GM19395 (cell line): ENCODE results near the gene COX6B2.

Experiments
- ATAC-seq: cut with Tn5 transposase; IDR thresholded peaks from one replicate; pipeline ENCODE4 v1.9.1; 2021; ENCODE audit warnings: mild to moderate bottlenecking, moderate library complexity; ENCODE audit not compliant: unreplicated experiment

COX6B2 gene

GRCh38 chr19:55362990-55363716 lies 8.6 kb upstream of the COX6B2 start, which contains the start of gene GARIN5B:
TSS of gene GARIN5B (minus strand) at chr19:55363260. CDS start at chr19:55363066, 194 bp downstream.
- no peak for ATAC-seq

DNA sequence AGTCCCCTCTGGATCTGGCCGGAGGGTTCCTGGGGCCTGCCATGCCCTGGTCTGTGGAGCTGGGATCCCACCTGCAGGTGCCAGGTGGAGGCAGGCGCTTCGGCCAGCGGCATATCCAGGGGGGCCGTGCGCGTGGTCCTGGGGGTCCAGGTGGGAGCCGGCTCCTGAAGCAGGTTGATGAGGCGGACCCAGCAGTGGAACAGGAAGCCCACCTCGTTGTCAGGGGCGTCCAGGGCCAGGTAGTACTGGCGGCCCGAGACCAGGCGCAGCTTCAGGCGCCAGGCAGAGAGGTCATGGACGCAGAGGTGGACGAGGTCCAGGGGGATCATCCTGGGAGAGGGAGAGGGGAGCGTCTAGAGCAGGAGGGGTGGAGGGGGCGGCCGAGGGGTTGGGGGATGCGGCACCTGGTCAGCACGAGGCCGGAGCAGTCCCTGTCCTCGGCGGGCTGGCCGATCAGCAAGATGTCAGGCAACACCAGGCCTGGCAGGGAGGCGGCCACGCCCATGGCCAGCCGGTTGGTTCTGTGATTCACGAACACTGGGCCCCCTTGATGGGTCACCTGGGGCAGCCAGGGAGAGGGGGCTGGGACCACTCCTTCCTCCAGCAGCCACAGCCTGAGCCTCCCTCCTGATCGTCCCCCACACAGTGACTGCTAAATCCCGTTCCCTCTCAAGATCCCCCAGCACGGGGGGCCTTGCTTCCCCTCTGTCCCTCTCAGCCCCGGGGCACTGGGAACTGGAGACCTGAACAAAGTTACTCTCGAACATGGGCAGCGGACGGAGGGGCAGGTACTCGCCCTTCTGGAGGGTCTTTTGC lies 7.9 kb upstream of the COX6B2 start:
- no peak for ATAC-seq

GRCh38 chr19:55360902-55361301 lies 6.4 kb upstream of the COX6B2 start:
- ATAC-seq = no peak

DNA sequence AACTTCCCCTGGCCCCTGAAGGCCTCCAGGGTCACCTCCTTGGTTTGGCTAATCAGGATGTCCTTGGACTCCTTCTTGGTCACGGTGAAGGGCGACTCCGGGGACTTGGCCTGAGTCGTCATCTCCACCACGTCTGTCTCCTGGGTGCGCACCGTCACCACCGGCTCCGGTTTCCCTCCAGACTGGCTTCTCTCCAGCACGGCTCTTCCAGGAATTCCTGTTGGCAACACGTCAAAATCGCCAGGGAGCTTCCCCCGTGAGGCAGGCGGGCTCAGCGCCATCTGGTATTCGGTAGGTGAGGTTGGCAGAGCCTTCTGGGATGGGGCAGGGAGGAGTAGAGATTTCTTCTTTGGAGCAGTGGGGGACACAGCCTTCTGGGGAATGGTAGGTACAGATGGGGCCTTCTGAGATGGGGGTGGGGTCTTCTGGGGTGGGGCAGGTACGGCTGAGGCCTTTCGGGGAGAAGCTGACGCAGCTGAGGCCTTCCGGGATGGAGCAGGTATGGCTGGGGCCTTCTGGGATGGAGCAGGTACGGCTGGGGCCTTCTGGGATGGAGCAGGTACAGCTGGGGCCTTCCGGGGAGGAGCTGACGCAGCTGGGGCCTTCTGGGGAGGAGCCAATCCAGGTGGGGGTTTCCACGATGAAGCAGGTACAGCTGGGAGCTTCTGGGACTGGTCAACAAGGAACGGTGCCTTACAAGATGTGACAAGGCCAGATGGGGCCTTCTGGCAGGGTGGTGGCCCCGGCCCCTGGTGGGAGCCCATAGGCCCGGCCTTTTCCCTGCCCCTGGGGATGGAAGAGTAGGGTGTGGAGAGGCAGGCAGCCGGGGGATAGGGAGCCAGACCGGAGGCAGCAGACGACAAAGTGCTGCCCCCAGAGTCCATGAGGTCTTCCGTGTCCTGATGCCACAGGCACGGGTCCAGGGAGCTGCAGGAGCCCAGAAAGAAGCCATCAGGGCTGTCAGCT lies 4.7 kb upstream of the COX6B2 start:
- ATAC-seq = no peak

GRCh38 chr19:55358493-55358892 lies 4.0 kb upstream of the COX6B2 start:
- ATAC-seq = no peak

DNA sequence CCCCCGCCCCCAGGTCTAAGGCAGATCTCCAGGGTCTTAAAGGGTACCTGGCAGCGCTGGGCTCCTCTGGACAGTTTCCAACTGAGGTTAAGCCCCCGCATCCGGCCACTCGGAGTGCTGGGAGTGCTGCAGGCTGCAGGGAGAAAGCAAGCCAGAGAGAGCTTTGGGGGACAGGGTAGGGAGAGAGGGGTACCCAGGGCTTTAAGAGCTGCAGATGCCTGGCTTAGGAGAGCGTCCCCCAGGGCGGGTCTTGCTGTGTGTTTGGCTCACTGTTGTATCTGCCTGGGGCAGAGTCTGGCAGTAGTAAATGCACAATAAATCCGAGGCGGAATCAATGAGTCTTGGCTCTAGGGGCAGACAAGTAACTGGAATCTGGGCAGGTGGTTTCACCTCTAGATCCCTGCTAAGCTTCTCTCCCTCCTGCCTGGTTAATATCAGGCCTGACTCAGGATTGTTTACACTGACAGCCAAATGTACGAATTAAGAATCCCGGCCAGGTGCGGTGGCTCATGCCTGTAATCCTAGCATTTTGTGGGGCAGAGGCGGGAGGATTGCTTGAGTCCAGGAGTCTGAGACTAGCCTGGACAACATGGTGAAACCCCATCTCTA lies 798 bp upstream of the COX6B2 start:
- no peak for ATAC-seq

DNA sequence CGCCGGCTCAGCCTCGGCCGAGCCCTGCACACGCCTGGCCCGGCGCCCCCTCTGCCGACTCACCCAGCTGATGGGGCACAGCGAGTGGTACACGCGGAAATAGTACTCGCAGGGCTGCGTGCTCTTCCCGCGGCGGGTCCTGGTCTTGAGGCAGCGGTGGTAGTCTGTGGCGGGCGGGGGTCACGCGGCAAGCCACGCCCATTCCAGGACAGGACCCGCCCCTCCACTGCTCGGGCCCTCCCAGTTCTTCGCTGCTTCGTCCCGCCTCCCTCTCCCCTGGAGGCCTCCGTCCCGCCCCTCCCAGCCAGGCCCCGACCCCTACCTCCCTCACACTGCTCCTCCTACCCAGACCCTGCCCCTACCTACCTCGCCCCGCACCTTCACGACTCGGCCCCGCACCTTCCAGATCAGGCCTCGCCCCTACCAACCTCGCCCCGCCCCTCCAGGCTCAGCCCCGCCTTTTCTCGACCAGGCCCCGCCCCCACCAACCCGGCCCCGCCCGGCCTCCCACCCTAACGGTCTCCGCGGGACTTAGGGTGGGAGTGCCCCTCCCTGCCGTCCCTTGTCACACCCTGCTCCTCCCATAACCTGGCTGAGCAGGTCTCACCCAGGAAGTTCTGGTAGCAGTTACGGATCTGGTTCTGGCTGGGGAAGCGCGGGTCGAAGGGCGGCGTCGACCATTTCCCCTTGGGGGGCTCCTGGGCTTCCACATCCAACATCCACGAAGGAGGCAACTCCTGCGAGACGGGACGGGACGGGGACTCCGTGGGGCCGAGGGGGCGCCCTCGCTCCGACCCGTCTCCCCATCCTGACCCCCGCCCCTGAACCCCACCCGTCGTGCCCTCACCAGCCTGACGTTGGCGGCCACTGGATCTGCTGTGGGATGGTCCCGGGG lies 469 bp downstream of the COX6B2 start:
- no peak for ATAC-seq

DNA sequence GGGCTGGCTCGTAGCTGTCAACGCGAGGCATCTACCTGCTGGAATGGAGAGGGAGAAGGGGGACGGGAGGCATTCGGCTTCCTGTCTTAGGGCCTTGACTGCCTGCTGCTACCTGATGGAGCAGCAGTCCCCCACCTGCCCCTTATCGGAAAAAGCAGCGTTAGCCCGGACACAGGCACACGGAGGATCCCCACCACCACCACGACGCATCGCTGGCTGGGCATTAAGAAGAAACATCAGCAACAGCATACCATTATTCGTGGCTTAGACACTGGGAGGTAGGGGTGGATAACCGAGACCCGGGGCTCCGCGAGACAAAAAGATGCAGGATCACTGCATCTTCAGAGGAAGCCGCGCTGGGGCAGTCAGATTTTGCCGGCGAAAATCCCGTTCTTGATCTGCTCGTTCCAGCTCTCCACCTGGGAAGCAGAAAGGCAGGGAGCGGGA lies 1.1 kb downstream of the COX6B2 start:
- no peak for ATAC-seq

DNA sequence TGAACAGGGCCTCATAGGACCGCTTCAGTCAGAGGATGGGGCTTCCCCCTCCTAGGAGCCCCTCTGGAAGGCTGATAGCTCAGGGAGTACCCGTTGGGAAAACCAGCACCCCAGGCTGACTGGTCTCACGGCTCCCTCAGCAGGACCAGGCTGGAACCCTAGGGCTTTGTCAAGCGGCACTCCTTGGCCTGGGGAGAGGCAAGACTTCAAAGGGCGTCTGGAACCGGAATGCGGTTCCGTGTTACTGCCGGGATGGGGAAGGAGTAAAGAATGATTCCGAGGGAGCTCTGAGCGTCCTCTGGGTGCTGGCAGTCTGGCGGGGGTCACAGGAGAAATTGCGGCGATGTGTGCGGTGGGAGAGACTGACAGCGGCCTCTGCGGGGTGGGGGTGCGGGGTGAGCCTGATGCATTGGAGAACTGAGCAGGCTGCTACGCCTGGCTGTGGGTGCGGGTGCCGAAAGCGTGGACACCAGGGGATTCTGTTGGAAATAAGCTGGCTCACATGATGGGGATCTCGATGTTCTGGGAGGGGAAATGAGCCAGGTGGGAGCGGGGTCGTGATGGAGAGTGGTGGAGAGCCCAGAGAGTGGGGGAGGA lies 1.9 kb downstream of the COX6B2 start:
- no peak for ATAC-seq

GRCh38 chr19:55352040-55352439 lies 2.5 kb downstream of the COX6B2 start:
- ATAC-seq = no peak

DNA sequence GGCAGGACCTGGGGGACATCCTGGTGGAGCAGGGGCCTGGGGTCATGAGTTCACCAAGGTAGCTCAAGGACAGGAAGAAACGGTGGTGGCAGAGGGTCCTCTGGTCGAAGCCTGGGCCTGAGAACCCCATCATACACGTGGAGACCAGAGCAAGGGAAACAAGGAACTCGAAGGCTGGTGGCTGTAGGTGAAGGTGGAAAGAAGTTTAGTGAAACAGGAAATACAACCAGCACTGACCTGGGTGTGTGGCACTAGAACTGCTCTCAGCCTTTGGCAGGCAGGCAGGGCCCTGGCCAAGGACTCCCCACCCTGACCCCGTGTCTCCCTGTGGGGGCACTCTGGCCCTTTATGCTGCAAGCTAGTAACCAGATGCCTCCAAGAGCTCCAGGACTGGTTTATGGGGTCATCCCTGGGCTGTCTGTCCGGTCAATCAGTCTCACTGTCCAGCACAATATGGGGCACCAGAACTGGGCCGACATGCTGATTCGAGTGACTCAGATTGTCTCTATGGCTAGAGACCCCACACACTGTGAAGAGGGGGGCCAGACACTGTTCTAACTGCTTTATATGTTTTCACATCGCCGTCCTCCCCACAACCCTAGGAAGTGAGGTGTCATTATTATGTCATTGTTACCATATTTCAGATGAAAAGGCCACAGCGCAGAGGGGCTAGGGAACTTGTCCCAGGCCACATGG lies 3.8 kb downstream of the COX6B2 start:
- ATAC-seq = no peak

DNA sequence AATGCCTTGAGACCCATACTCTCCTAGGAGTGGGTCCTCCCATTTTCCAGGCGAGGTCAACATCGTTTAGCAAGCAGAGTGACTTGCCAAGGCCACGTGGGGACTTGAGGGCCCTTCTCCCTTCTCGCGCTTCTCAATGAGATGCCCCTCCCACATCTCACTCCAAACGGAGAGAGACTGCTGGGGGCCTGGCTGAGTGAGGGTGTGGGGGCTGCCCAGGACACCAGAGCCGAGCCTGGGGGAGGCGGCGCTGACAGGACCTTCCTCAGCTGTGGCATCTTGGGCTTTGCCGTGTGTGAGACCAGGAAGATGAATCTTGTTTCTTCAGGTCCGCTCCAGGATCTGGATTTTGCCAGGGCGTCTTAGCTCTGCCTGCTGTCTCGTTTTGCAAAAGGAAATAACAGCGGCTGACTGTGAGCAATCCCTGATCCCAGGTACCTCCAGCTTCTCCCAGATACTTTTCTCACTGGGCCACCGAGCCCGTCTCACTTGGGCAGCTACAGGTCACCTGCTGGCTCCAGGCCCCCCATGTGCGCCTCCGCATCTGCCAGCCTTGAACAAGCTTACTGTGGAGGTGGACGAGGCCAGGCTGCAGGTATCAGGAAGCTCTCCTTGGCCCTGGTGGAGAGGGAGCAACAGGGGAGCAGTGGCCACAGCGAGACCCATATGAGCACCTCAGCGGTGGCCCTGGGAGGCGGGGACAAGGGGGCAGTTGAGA lies 6.0 kb downstream of the COX6B2 start:
- no peak for ATAC-seq

DNA sequence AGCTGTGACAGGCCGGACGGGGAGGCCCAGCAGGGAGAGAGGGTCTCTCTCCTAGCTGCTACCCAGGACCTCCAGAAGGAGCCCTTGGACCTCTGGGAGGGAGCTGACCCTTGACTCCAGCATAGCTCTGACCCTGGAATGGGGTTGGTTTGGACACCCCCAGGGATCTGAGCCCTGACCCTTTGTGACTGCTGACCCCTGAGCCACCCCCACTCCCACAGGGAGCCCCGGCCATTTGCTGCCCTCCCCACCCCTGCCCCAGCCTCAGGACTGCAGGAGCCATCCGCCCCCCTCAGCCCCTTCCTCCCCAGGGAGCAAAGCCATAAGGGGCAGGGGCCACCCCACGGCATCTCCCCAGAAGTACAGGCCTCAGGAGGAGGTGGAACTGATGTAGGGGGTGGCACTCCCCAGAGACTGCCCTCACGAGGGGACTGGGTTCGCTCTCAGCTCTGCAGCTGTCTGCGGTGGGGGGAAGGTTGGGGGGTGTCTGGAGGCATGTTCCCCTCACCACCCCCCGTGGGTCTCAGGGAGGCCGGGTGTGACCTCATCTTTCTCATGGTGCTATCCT lies 7.0 kb downstream of the COX6B2 start:
- no peak for ATAC-seq

GRCh38 chr19:55346725-55347441 lies 7.6 kb downstream of the COX6B2 start:
- no peak for ATAC-seq

DNA sequence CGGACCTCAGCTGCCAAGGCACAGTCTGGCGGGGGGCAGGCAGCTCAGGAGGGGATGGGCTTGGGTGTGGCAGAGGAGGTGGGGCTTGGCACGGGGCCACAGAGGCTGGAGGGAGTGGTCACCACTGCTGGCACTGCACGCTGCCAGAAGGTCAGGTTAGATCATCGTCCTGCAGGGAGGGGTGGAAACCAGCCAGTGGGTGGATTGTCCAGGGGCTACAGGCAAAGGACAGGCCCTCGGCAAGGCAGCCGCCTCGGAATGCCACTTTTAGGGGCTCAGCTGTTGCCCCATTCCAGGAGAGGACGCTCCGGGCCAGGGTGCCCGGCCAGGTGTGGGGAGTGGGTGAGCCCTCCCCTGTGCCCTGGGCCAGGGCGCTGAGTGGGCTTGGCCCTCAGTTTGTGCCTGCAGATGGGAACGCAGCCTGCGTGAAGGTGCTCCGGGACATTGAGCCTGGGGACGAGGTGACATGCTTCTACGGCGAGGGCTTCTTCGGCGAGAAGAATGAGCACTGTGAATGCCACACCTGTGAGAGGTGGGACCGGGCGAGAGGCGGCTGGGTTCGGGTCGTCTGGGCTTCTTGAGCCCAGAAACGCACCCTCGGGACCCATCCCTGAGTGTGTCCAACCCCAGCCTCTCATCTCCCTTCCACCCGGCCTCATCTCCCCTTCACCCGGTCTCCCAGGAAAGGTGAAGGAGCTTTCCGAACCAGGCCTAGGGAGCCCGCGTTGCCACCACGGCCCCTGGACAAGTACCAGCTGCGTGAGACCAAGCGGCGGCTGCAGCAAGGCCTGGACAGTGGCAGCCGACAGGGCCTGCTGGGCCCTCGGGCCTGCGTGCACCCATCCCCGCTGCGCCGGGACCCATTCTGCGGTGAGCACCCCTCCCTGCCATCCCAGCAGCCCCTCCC lies 8.4 kb downstream of the COX6B2 start:
- no peak for ATAC-seq
